Measurements from ENCODE around the gene CPEB3.
"Not testable (repeated sequence)": the region's sequence is repeated elsewhere in the genome, so short reads cannot be mapped to it uniquely, and the experiment has no call there.

The CPEB3 gene

DNA sequence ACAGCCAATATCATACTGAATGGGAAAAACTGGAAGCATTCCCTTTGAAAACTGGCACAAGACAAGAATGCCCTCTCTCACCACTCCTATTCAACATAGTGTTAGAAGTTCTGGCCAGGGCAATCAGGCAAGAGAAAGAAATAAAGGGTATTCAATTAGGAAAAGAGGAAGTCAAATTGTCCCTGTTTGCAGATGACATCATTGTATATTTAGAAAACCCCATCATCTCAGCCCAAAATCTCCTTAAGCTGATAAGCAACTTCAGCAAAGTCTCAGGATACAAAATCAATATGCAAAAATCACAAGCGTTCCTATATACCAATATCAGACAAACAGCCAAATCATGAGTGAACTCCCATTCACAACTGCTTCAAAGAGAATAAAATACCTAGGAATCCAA is 156.8 kb downstream of the CPEB3 start:
- DNase-seq, result not testable (repeated sequence)

DNA sequence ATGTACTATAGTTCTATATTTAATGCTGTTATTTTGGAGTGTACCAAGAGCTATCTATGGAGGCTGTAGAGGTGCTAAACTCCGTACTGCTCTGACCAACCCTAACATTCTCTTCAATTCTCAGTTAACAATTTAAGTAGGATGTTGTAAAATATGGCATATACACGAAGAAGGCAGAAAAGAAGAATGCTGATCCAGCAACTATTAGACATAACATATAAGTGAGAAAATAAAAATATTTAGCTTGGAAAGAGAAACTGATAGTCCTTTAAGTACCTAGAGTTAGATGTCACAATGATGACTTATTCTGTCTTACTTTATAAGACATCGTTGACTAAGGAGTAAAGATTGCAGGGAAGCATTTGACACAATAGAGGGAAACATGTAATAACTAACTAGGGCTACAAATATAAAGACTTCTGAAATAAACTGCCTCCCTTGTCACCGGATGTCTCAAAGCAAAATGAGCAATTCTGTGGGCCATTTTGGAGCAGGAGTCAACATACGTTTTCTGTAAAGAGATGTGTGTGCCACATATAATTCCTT is 159.5 kb downstream of the CPEB3 start:
- DNase-seq, result no peak

DNA sequence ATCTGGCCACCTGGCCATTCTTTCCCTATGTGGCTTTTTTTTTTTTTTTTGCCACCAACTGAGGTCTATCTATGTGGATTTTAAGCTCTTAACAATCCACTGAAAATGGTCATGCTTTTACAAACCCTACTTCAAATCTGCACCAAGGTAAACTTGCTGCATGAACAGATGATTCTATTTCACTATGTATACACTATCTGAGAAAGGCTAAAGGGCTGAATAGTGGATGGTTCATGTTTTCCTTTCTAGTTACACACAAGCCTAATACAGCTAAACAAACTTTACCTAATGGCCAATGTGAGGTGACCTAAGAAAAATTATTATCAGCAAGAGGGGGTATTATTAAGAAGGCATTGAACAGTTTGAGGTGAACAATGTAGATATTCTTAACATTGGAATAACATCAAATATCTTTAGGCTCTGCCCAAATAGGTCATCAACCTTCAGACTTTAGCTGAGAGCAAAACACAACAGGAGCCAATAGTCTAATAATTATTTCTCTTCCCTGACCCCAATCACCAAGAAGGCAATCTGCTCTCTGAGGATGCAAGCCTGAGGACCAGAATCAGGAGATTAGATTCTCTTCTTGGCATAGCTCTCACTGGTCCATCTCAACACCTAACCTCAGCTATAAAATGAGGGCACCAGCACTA is 160.1 kb downstream of the CPEB3 start:
- no peak for DNase-seq

GRCh38 chr10:92126100-92126650 is 164.7 kb downstream of the CPEB3 start:
- DNase-seq, result no peak

DNA sequence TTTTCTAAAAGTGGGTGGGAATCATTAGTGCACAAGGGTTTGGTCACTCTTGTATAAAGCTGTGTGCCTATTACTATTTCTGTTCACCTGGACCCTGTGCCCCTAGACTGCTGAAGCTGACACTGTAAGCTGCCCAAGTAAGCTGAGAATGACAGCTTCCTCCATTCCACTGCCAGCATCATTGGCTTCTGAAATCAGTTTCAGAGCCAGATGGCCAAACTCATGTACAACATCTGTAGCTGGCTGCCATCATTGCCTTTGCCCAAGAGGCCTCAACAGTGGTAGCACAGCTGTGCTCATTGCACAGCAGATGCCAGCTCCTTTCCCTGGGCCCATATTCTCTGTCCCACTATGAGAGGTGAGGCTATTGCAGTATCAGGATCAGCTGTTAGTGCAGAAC is 165.7 kb downstream of the CPEB3 start:
- DNase-seq, result no peak

- no peak for DNase-seq
These were observed 166.2 kb downstream of the CPEB3 start for GRCh38 chr10:92124616-92125143.

GRCh38 chr10:92124020-92124419 is 166.9 kb downstream of the CPEB3 start:
- no peak for DNase-seq

GRCh38 chr10:92122941-92123450 is 167.9 kb downstream of the CPEB3 start:
- DNase-seq, result no peak

DNA sequence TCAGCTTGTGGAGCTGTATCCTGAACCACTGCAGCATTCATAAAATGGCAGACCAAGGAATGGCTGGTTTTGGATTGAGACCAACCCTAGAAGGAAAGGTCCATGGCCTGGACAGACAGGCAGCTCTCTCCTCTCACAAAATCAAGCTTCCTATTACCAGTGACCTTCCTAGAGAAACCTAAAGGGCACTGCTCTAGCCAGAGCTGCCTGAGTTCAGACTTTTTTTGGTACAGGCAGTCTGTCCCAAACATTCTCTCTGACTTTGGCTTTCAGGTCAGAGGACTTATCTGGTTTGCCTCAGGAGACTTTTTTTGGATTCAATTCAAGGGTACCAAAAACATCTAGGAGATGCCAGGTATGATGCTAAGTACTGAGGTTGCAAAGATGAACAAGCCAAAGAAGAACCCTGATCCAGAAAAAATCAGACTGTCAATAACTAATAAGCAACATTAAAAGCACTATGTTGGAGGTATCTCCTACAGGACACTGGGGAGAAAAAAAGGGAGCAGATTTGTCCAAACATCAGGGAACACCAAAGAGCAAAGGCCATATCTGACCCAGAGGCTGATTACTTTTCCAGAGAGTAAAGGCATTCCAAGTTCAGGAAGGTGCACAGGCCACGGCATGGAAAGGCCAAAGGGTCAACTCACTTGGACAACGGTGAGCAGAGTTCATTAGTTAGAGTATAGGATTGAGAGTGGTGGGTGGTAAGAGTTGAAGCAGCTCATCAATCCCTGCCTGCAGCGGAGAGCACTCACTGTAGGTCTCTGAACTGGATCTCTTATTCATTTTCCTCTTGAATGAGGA is 169.0 kb downstream of the CPEB3 start:
- DNase-seq, result no peak

DNA sequence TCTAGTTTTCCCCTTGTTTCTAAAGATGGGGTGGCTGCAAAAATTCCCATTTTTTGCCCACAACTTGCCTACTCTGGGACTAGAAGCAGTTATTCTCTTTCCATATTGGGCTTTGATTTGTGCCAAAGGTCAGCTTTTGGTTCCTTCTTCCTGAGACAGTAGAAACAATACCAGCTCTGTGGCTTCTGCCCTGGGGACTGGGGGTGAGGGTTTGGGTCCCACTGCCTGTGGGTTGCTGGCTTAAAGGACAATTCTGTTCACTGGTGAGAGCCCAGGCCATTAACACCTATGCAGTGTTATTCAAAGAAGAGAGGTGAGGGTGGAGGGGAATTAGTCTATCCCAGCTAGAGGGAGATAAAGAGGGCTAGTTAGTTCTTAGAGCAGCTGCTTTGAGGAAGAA is 171.5 kb downstream of the CPEB3 start:
- no peak for DNase-seq

GRCh38 chr10:92114917-92115316 is 176.0 kb downstream of the CPEB3 start:
- not testable (repeated sequence) for DNase-seq

- DNase-seq, result no peak
These were observed 176.8 kb downstream of the CPEB3 start for GRCh38 chr10:92113911-92114600.

- no peak for DNase-seq
These were observed 178.4 kb downstream of the CPEB3 start for GRCh38 chr10:92112462-92112861.

DNA sequence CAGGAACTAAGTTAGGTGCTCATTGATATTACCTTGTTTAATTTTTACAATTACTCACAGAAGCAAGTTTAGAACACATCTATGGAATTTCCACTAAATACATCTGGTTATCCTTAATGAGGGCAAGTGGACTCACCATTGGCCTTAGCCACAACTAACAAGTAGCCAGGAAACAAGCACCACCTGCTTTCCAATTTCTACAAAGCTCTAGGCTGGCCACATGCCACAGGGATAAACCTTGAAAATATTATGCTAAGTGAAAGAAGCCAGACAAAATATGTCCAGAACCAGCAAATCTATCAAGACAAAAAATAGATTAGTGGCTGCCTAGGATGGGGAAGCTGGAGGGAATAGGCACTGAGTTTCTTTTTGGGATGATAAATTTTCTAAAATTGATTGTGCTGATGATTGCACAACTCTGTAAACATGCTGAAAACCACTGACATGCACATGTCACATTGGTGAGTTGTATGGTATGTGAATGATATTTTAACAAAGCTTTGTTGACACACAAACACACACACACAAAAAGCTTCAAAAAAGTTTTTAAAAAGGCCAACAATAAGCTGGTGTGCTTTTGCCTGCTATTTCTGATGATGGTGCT is 179.4 kb downstream of the CPEB3 start:
- DNase-seq, result no peak

GRCh38 chr10:92110039-92110794 is 180.7 kb downstream of the CPEB3 start:
- DNase-seq, result no peak

- no peak for DNase-seq
These were observed 182.1 kb downstream of the CPEB3 start for GRCh38 chr10:92108747-92109146.

DNA sequence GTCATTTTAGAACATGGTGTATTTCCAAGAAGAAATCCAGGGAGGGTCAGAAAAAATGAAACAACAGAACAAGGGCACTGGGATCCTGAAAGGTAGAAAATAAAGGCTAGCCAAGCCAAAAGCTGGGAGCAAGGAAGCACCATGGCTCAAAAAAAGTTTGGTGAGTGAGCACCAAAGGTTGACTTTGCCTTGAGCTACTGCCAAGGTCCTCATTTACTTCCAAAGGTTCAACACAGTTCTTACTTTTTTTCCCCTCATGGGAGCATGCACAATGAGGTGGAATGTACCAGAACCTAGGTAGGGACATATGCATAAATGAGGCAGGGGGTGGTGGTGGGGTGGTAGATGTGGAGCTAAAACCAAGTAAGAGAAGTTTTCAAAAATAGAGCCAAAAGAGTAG is 182.8 kb downstream of the CPEB3 start:
- no peak for DNase-seq

GRCh38 chr10:92103376-92104090 is 187.3 kb downstream of the CPEB3 start:
- no peak for DNase-seq

- DNase-seq, result no peak
These were observed 188.2 kb downstream of the CPEB3 start for GRCh38 chr10:92102601-92103213.

GRCh38 chr10:92094960-92095359 is 195.9 kb downstream of the CPEB3 start:
- no peak for DNase-seq
